ENCODE measurements around the gene CITED1. TPM values are rescaled to one million over a fixed set of nuclear protein-coding genes. Genes with fewer than 3 reads are reported as not detected.
A peak's percentile ranks its signal among the peaks of the same experiment; 100 is the strongest.

CITED1 gene, protein sequence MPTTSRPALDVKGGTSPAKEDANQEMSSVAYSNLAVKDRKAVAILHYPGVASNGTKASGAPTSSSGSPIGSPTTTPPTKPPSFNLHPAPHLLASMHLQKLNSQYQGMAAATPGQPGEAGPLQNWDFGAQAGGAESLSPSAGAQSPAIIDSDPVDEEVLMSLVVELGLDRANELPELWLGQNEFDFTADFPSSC
- total RNA-seq = not detected in 2 replicates
- 0.37 TPM for total RNA-seq (2013)
- polyA plus RNA-seq = not detected in 2 replicates
- not detected in 2 replicates for polyA minus RNA-seq

DNA sequence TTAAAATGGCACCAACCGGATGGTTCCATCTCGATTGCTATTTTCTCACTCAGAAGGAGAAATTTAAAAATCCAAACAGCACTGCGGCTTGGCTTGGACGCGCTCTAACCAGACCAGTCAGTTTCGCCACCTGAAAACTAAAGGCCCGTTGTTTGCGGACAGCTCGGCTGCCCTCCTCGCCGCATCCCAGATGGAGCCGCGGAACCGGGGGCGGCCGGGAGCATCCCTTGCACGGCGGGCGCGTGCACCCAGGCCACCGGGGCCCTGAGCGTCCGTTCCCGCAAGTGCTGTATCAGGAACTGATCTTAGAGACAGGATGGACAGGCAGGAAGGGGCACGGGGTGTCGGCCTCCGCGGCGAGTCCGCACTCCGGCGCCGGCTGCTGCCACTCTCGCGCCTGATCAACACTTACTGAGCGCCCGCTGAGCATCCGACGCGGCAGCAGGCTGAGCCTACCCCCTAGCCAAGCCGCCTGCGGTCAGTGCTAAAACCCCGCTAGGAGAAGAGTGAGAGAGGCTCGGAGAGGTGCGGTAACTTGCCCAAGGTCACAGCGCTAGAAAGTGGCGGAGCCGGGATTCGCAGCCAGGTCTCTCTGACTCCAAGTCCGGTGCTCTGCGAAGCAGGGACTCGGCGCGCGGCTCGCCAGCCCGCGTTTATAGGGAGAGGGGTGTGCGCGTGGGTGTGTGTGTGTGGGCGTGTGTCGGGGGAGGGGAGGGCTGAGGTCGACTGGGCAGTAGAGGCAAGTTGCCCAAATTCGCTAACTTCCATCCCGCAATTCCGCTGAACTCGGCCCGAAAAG, at the start of gene CITED1:
Gene CITED1, minus strand, starts transcription at position 629 of the 799 bp plus-strand sequence. CDS start 3,045 bp downstream, outside the sequence.
- Histone ChIP-seq H3K4me1 (ENCODE audit: control insufficient read depth in 2 of 2, insufficient read depth in 2 of 2, low read length in 2 of 2) (peaks cover 42 to 43% of the 10 kb centered on the region in 2 donors), H3K27me3 (replicated peaks in 1 of 4; ENCODE audit: control extremely low read depth in 1 of 4, control insufficient read depth in 3 of 4, insufficient read depth in 4 of 4, low read length in 3 of 4) (peaks cover 0 to 56% (median 26%) of the 10 kb centered on the region in 4 experiments), H3K4me2 (replicated peaks; ENCODE audit: low read depth, low read length, poor library complexity, severe bottlenecking) (peak within 1 kb of the TSS; percentile 83), H4K20me1 (ENCODE audit: control insufficient read depth, insufficient read depth, low read length, poor library complexity, severe bottlenecking) (no peaks in the 10 kb centered on the region), H3K36me3 (replicated peaks in 1 of 2; ENCODE audit: control extremely low read depth in 1 of 2, control insufficient read depth in 1 of 2, extremely low read depth in 1 of 2, insufficient read depth in 2 of 2, low read length in 1 of 2) (no peaks in the 10 kb centered on the region), H3K79me2 (ENCODE audit: control insufficient read depth, insufficient read depth, low read length) (no peaks in the 10 kb centered on the region), H3K9me3 (ENCODE audit: control extremely low read depth in 1 of 3, control insufficient read depth in 2 of 3, insufficient read depth in 1 of 3, low read length in 2 of 3) (no peaks in the 10 kb centered on the region), H2AFZ (ENCODE audit: insufficient read depth, low read depth, low read length, poor library complexity, severe bottlenecking) (peak within 1 kb of the TSS; percentile 62), H3K9ac (ENCODE audit: low read length) (peak within 1 kb of the TSS; percentile 56), H3K27ac (ENCODE audit: low read length in 2 of 2) (no peak within 1 kb of the TSS), H3K4me3 (ENCODE audit: control extremely low read depth in 1 of 5, extremely low read depth in 1 of 5, insufficient read depth in 1 of 5, low read depth in 2 of 5, low read length in 4 of 5) (peak within 1 kb of the TSS; percentile 14 to 62 (median 52))
- peak; percentile 53 for DNase-seq
- POLR2A ChIA-PET = no interaction called here
- Mint-ChIP-seq H3K27ac (no peak within 1 kb of the TSS), H3K4me3 (peak within 1 kb of the TSS; percentile 90), H3K27me3 (peaks cover 34% of the 10 kb centered on the region), H3K4me1 (peaks cover 36% of the 10 kb centered on the region), H3K9me3 (ENCODE audit: insufficient read depth) (no peaks in the 10 kb centered on the region)
- ATAC-seq (ENCODE audit: low read depth) = no peak
- CTCF ChIA-PET = interaction anchor here (1.9 kb wide), 1 partner anchor 28 kb away, joined by 7 read pairs; the partner anchor contains the start of gene RPS4X
- intact Hi-C loops (cut with micrococcal nuclease) = no loop called here
- 2% methylated on average over 44 of the region's 68 CpGs for WGBS (ENCODE audit: insufficient coverage)
- TF ChIP-seq EZH2 (IDR thresholded peaks at IDR 0.05; ENCODE audit: borderline replicate concordance, insufficient read depth, low read depth, low read length, poor library complexity, severe bottlenecking) = peak; percentile 86
- TF ChIP-seq, protein P1, sequence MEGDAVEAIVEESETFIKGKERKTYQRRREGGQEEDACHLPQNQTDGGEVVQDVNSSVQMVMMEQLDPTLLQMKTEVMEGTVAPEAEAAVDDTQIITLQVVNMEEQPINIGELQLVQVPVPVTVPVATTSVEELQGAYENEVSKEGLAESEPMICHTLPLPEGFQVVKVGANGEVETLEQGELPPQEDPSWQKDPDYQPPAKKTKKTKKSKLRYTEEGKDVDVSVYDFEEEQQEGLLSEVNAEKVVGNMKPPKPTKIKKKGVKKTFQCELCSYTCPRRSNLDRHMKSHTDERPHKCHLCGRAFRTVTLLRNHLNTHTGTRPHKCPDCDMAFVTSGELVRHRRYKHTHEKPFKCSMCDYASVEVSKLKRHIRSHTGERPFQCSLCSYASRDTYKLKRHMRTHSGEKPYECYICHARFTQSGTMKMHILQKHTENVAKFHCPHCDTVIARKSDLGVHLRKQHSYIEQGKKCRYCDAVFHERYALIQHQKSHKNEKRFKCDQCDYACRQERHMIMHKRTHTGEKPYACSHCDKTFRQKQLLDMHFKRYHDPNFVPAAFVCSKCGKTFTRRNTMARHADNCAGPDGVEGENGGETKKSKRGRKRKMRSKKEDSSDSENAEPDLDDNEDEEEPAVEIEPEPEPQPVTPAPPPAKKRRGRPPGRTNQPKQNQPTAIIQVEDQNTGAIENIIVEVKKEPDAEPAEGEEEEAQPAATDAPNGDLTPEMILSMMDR (IDR thresholded peaks at IDR 0.05) = no peak

DNA sequence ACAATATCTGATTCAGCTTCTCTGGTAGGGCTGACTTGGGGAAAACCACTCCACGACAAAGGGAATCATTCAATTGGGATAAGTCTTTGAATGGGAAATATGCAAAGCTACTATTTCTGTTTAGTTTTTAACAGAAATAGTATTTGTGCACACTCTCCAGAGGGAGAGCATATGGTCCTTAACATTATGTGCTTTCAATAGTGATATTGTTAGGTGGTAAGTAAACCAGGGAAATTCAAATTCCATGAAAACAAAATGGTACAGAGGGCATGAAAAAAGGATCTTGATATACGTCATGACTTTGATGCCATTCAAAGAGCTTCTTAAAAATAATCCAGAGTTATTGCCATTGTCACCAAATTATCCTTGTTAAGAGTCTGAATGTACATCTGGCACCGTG, 47.1 kb upstream of the CITED1 start:
- no peaks in the 10 kb centered on the region for H3K9me3 Mint-ChIP-seq (ENCODE audit: insufficient read depth)
- no peak overlapping the region for H3K4me2 ChIP-seq (replicated peaks; ENCODE audit: low read depth, low read length, poor library complexity, severe bottlenecking)
- peaks cover 0 to 8% of the 10 kb centered on the region in 2 experiments for H3K36me3 ChIP-seq (replicated peaks in 1 of 2; ENCODE audit: control extremely low read depth in 1 of 2, control insufficient read depth in 1 of 2, extremely low read depth in 1 of 2, insufficient read depth in 2 of 2, low read length in 1 of 2)
- no peak for DNase-seq
- no peak overlapping the region for H3K27ac ChIP-seq (ENCODE audit: low read length in 2 of 2)
- H3K27ac Mint-ChIP-seq = no peak overlapping the region
- no peak overlapping the region for H3K4me3 ChIP-seq (ENCODE audit: control extremely low read depth in 1 of 5, extremely low read depth in 1 of 5, insufficient read depth in 1 of 5, low read depth in 2 of 5, low read length in 4 of 5)
- no peaks in the 10 kb centered on the region for H3K9me3 ChIP-seq (ENCODE audit: control extremely low read depth in 1 of 3, control insufficient read depth in 2 of 3, insufficient read depth in 1 of 3, low read length in 2 of 3)
- H2AFZ ChIP-seq (ENCODE audit: insufficient read depth, low read depth, low read length, poor library complexity, severe bottlenecking) = no peak overlapping the region
- ChIA-PET POLR2A (no interaction called here), CTCF (no interaction called here)
- no peaks in the 10 kb centered on the region for H3K4me1 ChIP-seq (ENCODE audit: control insufficient read depth in 2 of 2, insufficient read depth in 2 of 2, low read length in 2 of 2)
- WGBS (ENCODE audit: insufficient coverage) = no CpG with 5 or more reads among the region's 3 CpGs
- intact Hi-C loops (cut with micrococcal nuclease) = no loop called here
- no peaks in the 10 kb centered on the region for H4K20me1 ChIP-seq (ENCODE audit: control insufficient read depth, insufficient read depth, low read length, poor library complexity, severe bottlenecking)
- no peak overlapping the region for H3K4me3 Mint-ChIP-seq
- H3K27me3 ChIP-seq (replicated peaks in 1 of 4; ENCODE audit: control extremely low read depth in 1 of 4, control insufficient read depth in 3 of 4, insufficient read depth in 4 of 4, low read length in 3 of 4) = no peaks in the 10 kb centered on the region
- no peak overlapping the region for H3K9ac ChIP-seq (ENCODE audit: low read length)
- no peaks in the 10 kb centered on the region for H3K27me3 Mint-ChIP-seq
- TF ChIP-seq EZH2 (IDR thresholded peaks at IDR 0.05; ENCODE audit: borderline replicate concordance, insufficient read depth, low read depth, low read length, poor library complexity, severe bottlenecking) = no peak
- TF ChIP-seq, protein P1 (IDR thresholded peaks at IDR 0.05) = no peak
- no peaks in the 10 kb centered on the region for H3K79me2 ChIP-seq (ENCODE audit: control insufficient read depth, insufficient read depth, low read length)
- ATAC-seq (ENCODE audit: low read depth) = no peak
- H3K4me1 Mint-ChIP-seq = no peaks in the 10 kb centered on the region
